KMS-11 (cell line): ENCODE results near the gene ZNF778.

Experiments
- H2AFZ ChIP-seq: fragments of 200-600 bp; sonication (generic); 2 replicates; pipeline ENCODE4 v1.6.1; 2016; ENCODE audit warnings: antibody characterized with exemption, mixed run types, low read depth
- H3K27ac ChIP-seq: fragments of 200-600 bp; sonication (generic); 2 replicates; pipeline ENCODE4 v1.6.1; 2016; ENCODE audit warnings: mild to moderate bottlenecking, mixed run types
- H3K27me3 ChIP-seq: fragments of 200-600 bp; sonication (generic); 2 replicates; pipeline ENCODE4 v1.6.1; 2017; ENCODE audit warnings: mild to moderate bottlenecking, low read depth, mixed run types, moderate library complexity; ENCODE audit not compliant: insufficient read depth
- H3K36me3 ChIP-seq: fragments of 200-600 bp; sonication (generic); 2 replicates; pipeline ENCODE4 v1.6.1; 2017; ENCODE audit warnings: mild to moderate bottlenecking, mixed run types; ENCODE audit not compliant: insufficient read depth
- H3K4me1 ChIP-seq: fragments of 200-600 bp; sonication (generic); 2 replicates; pipeline ENCODE4 v1.6.1; 2016; ENCODE audit warnings: mild to moderate bottlenecking, low read depth, mixed run types; ENCODE audit not compliant: poor library complexity, severe bottlenecking
- H3K4me2 ChIP-seq: fragments of 200-600 bp; sonication (generic); 2 replicates; pipeline ENCODE4 v1.7.0; 2016; ENCODE audit warnings: mild to moderate bottlenecking, mixed run types
- H3K4me3 ChIP-seq: fragments of 200-600 bp; sonication (generic); IDR thresholded peaks from 2 replicates; pipeline ENCODE4 v1.6.1; 2017; ENCODE audit warnings: low read depth, low read length, mixed read lengths; ENCODE audit not compliant: insufficient read depth
- H3K79me2 ChIP-seq: fragments of 200-600 bp; sonication (generic); 2 replicates; pipeline ENCODE4 v1.6.1; 2016; ENCODE audit warnings: low read depth, mixed run types; ENCODE audit not compliant: insufficient read depth
- H3K9ac ChIP-seq: fragments of 200-600 bp; sonication (generic); 2 replicates; pipeline ENCODE4 v1.6.1; 2016; ENCODE audit warnings: mild to moderate bottlenecking, mixed run types
- H4K20me1 ChIP-seq: fragments of 200-600 bp; sonication (generic); 2 replicates; pipeline ENCODE4 v1.6.1; 2016; ENCODE audit warnings: mild to moderate bottlenecking, mixed run types; ENCODE audit not compliant: insufficient read depth
- CTCF ChIP-seq: fragments of 200-600 bp; sonication (generic); conservative IDR thresholded peaks from 2 replicates; pipeline ENCODE4 v1.6.1; 2017; ENCODE audit warnings: low read depth, mild to moderate bottlenecking, antibody characterized with exemption, low read length, moderate library complexity, mixed read lengths

Gene ZNF778

GRCh38 chr16:89285381-89285780 lies 67.9 kb downstream of the ZNF778 start:
- TF ChIP-seq CTCF: no peak
- H2AFZ ChIP-seq: no peak overlapping the region
- no peaks in the 10 kb centered on the region for H3K4me1 ChIP-seq
- H3K4me2 ChIP-seq: no peak overlapping the region
- no peak overlapping the region for H3K9ac ChIP-seq
- no peaks in the 10 kb centered on the region for H3K27me3 ChIP-seq
- H3K79me2 ChIP-seq: no peaks in the 10 kb centered on the region; the same call in 1 of the 2 replicates
- peaks cover 8% of the 10 kb centered on the region; the same call in 1 of the 2 replicates for H3K36me3 ChIP-seq
- H3K4me3 ChIP-seq: no peak overlapping the region
- no peaks in the 10 kb centered on the region for H4K20me1 ChIP-seq
- H3K27ac ChIP-seq: no peak overlapping the region

GRCh38 chr16:89286096-89286495 lies 68.6 kb downstream of the ZNF778 start:
- H3K27me3 ChIP-seq: no peaks in the 10 kb centered on the region
- no peaks in the 10 kb centered on the region; the same call in 1 of the 2 replicates for H3K79me2 ChIP-seq
- TF ChIP-seq CTCF: no peak
- H3K36me3 ChIP-seq: peaks cover 8% of the 10 kb centered on the region; the same call in 1 of the 2 replicates
- H3K9ac ChIP-seq: no peak overlapping the region
- no peaks in the 10 kb centered on the region for H3K4me1 ChIP-seq
- no peaks in the 10 kb centered on the region for H4K20me1 ChIP-seq
- H2AFZ ChIP-seq: no peak overlapping the region
- H3K27ac ChIP-seq: no peak overlapping the region
- no peak overlapping the region for H3K4me2 ChIP-seq
- H3K4me3 ChIP-seq: no peak overlapping the region
